Loucy (cell line): ENCODE results near the gene SCD5.
A peak's percentile ranks its signal among the peaks of the same experiment; 100 is the strongest.

ENCODE experiments used
- H2AFZ ChIP-seq: fragments of 200-600 bp; sonication (generic); 2 replicates; pipeline ENCODE4 v1.6.0; 2016; ENCODE audit warnings: antibody characterized with exemption, mild to moderate bottlenecking, low read length, moderate library complexity
- H3F3A ChIP-seq: fragments of 200-600 bp; 2 replicates; pipeline ENCODE4 v1.6.0; 2016; ENCODE audit warnings: antibody characterized with exemption, low read depth, mild to moderate bottlenecking
- H3K27me3 ChIP-seq: fragments of 200-600 bp; sonication (generic); 2 replicates; pipeline ENCODE4 v1.6.1; 2014; ENCODE audit warnings: low read length, mild to moderate bottlenecking; ENCODE audit not compliant: insufficient read depth, poor library complexity, severe bottlenecking
- H3K36me3 ChIP-seq: fragments of 200-600 bp; sonication (generic); 2 replicates; pipeline ENCODE4 v1.6.1; 2016; ENCODE audit warnings: low read length; ENCODE audit not compliant: insufficient read depth
- H3K4me1 ChIP-seq: fragments of 200-600 bp; sonication (generic); 2 replicates; pipeline ENCODE4 v1.5.1; 2014; ENCODE audit warnings: low read length, mild to moderate bottlenecking; ENCODE audit not compliant: insufficient read depth, poor library complexity, severe bottlenecking
- H3K4me2 ChIP-seq: fragments of 200-600 bp; sonication (generic); 2 replicates; pipeline ENCODE4 v1.6.0; 2014; ENCODE audit warnings: antibody characterized with exemption, low read length, low read depth, mild to moderate bottlenecking; ENCODE audit not compliant: poor library complexity, severe bottlenecking
- H3K4me3 ChIP-seq: fragments of 200-600 bp; sonication (generic); 2 replicates; pipeline ENCODE4 v1.5.1; 2014; ENCODE audit warnings: low read length, mild to moderate bottlenecking, mixed read lengths; ENCODE audit not compliant: poor library complexity, severe bottlenecking
- H3K79me2 ChIP-seq: fragments of 200-600 bp; sonication (generic); 2 replicates; pipeline ENCODE4 v1.6.1; 2014; ENCODE audit warnings: low read length; ENCODE audit not compliant: insufficient read depth
- H3K9ac ChIP-seq: fragments of 200-600 bp; sonication (generic); 2 replicates; pipeline ENCODE4 v1.6.0; 2014; ENCODE audit warnings: mild to moderate bottlenecking, low read depth, low read length, moderate library complexity; ENCODE audit not compliant: poor library complexity, severe bottlenecking
- H3K9me2 ChIP-seq: fragments of 200-600 bp; sonication (generic); replicated peaks from 2 replicates; pipeline ENCODE4 v1.6.1; 2016; ENCODE audit warnings: low read depth, low read length, mixed read lengths
- H3K9me3 ChIP-seq: fragments of 200-600 bp; sonication (generic); 2 replicates; pipeline ENCODE4 v1.6.1; 2014; ENCODE audit warnings: mild to moderate bottlenecking, antibody characterized with exemption, low read length, low read depth; ENCODE audit not compliant: insufficient read depth
- H4K20me1 ChIP-seq: fragments of 200-600 bp; sonication (generic); 2 replicates; pipeline ENCODE4 v1.6.0; 2014; ENCODE audit warnings: antibody characterized with exemption, low read length, mild to moderate bottlenecking; ENCODE audit not compliant: insufficient read depth, poor library complexity, severe bottlenecking
- CTCF ChIP-seq: fragments of 200-600 bp; sonication (generic); conservative IDR thresholded peaks from 2 replicates; pipeline ENCODE4 v1.5.1; 2014; ENCODE audit warnings: mild to moderate bottlenecking, antibody characterized with exemption, low read length
- EZH2phosphoT487 ChIP-seq: fragments of 200-600 bp; IDR thresholded peaks from 2 replicates; pipeline ENCODE4 v1.6.1; 2018; ENCODE audit warnings: antibody characterized with exemption, mild to moderate bottlenecking, moderate library complexity, borderline replicate concordance

SCD5 gene

GRCh38 chr4:82802911-82803310 lies 4.3 kb upstream of the SCD5 start:
- H3K9me2 ChIP-seq, result no peaks in the 10 kb centered on the region
- no peak overlapping the region for H3K4me2 ChIP-seq
- H3K36me3 ChIP-seq, result no peaks in the 10 kb centered on the region
- H3K4me1 ChIP-seq, result peaks cover 10% of the 10 kb centered on the region
- H3K27me3 ChIP-seq, result no peaks in the 10 kb centered on the region
- no peaks in the 10 kb centered on the region for H3K9me3 ChIP-seq
- TF ChIP-seq EZH2phosphoT487 (no peak), CTCF (no peak)
- H2AFZ ChIP-seq, result no peak overlapping the region
- H3K79me2 ChIP-seq, result peaks cover 5% of the 10 kb centered on the region
- no peak overlapping the region for H3K4me3 ChIP-seq
- H3F3A ChIP-seq, result no peaks in the 10 kb centered on the region
- H4K20me1 ChIP-seq, result no peaks in the 10 kb centered on the region
- H3K9ac ChIP-seq, result no peak overlapping the region

- H3K4me2 ChIP-seq, result no peak overlapping the region
- peaks cover 19% of the 10 kb centered on the region for H3K4me1 ChIP-seq
- H3K4me3 ChIP-seq, result no peak overlapping the region
- H3K9ac ChIP-seq, result no peak overlapping the region
- H2AFZ ChIP-seq, result no peak overlapping the region
- TF ChIP-seq CTCF (peak; percentile 72), EZH2phosphoT487 (no peak)
- no peaks in the 10 kb centered on the region for H3K27me3 ChIP-seq
- H3K79me2 ChIP-seq, result peaks cover 14% of the 10 kb centered on the region
- no peaks in the 10 kb centered on the region for H3K9me2 ChIP-seq
- H3K36me3 ChIP-seq, result no peaks in the 10 kb centered on the region
- H4K20me1 ChIP-seq, result peaks cover 7% of the 10 kb centered on the region
- no peaks in the 10 kb centered on the region for H3F3A ChIP-seq
- H3K9me3 ChIP-seq, result no peaks in the 10 kb centered on the region
These were observed 3.4 kb upstream of the SCD5 start for GRCh38 chr4:82801910-82802521.

GRCh38 chr4:82799006-82799881 lies 648 bp upstream of the SCD5 start:
- Histone ChIP-seq H3K9me3 (no peaks in the 10 kb centered on the region), H4K20me1 (peaks cover 15% of the 10 kb centered on the region), H3K4me1 (peaks cover 31% of the 10 kb centered on the region), H3K27me3 (no peaks in the 10 kb centered on the region), H3F3A (no peaks in the 10 kb centered on the region), H2AFZ (peak overlapping the region; percentile 95), H3K4me2 (peak overlapping the region; percentile 87), H3K4me3 (peak overlapping the region; percentile 88), H3K79me2 (peaks cover 35% of the 10 kb centered on the region), H3K36me3 (no peaks in the 10 kb centered on the region), H3K9ac (peak overlapping the region; percentile 78), H3K9me2 (no peaks in the 10 kb centered on the region)
- no peak for TF ChIP-seq EZH2phosphoT487
- no peak for TF ChIP-seq CTCF
